ENCODE results near the gene CTSH. TPM values are rescaled to one million over a fixed set of nuclear protein-coding genes. Genes with fewer than 3 reads are reported as not detected.
A peak's percentile ranks its signal among the peaks of the same experiment; 100 is the strongest.

Gene CTSH
- total RNA-seq, 4 donors from 2014 or later = 65.5 to 101 (median 76.6) TPM

DNA sequence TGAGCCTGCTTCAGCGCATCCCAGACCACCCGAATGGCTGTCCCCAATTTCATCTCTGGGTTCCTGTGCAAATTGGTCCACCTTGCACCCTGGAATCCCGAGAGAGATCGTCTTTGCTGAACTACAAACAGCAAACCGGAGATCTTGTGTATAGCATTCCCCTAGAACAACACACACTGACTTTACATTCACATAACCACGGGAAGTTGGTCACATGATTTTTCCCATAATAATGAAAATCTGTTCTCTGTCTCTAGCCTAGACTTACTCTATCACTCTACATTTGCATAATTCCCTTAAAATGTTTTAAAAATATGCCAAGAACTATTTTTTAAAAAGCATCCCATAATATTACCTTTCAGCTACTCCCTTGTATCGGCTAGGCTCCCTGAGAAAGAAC, 34.6 kb downstream of the CTSH start:
- H3K4me3 ChIP-seq = no peak overlapping the region
- no peaks in the 10 kb centered on the region for H3K9me3 ChIP-seq
- peaks cover 0 to 95% of the 10 kb centered on the region in 2 donors for H3K36me3 ChIP-seq
- 52 to 82% methylated on average over 5 to 7 of the region's 7 CpGs for WGBS, 2 donors (ENCODE audit: low coverage in 1 of 2)
- H3K27ac ChIP-seq = no peak overlapping the region
- H3K27me3 ChIP-seq = no peaks in the 10 kb centered on the region
- no peak for ATAC-seq
- TF ChIP-seq EP300 (IDR thresholded peaks at IDR 0.05) (no peak), POLR2AphosphoS5 (IDR thresholded peaks at IDR 0.05) (no peak), POLR2A (IDR thresholded peaks at IDR 0.05) (no peak)
- TF ChIP-seq, protein P1, sequence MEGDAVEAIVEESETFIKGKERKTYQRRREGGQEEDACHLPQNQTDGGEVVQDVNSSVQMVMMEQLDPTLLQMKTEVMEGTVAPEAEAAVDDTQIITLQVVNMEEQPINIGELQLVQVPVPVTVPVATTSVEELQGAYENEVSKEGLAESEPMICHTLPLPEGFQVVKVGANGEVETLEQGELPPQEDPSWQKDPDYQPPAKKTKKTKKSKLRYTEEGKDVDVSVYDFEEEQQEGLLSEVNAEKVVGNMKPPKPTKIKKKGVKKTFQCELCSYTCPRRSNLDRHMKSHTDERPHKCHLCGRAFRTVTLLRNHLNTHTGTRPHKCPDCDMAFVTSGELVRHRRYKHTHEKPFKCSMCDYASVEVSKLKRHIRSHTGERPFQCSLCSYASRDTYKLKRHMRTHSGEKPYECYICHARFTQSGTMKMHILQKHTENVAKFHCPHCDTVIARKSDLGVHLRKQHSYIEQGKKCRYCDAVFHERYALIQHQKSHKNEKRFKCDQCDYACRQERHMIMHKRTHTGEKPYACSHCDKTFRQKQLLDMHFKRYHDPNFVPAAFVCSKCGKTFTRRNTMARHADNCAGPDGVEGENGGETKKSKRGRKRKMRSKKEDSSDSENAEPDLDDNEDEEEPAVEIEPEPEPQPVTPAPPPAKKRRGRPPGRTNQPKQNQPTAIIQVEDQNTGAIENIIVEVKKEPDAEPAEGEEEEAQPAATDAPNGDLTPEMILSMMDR (IDR thresholded peaks at IDR 0.05) = no peak
- peaks cover 2 to 57% (median 20%) of the 10 kb centered on the region in 3 donors for H3K4me1 ChIP-seq

DNA sequence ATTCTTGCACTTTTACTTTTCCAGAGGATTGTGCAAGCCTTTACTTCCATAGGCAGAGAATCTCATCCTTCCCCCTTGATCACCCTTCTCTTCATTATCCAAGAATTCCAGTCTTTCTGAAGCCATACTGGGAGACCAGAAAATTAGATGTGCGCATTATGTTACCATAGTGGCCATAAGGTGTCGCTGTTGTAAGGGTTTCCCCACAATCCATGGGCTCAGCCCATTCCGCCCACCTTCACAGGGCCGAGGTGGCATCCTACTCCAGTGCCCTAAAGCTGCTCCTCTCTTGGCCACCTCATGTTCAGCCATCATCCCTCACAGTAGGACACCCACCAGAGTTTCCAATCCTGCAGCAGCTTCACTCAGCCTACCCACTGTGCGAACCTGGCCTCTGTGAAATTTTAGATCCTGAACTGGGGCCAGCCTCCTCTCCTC, 35.0 kb downstream of the CTSH start:
- Histone ChIP-seq H3K4me3 (no peak overlapping the region), H3K9me3 (no peaks in the 10 kb centered on the region), H3K36me3 (peaks cover 0 to 95% of the 10 kb centered on the region in 2 donors), H3K4me1 (peaks cover 2 to 53% (median 15%) of the 10 kb centered on the region in 3 donors), H3K27me3 (no peaks in the 10 kb centered on the region), H3K27ac (no peak overlapping the region)
- WGBS, 2 donors (ENCODE audit: low coverage in 1 of 2) = 43 to 53% methylated on average over 4 to 5 of the region's 5 CpGs
- TF ChIP-seq POLR2A (IDR thresholded peaks at IDR 0.05) = no peak
- TF ChIP-seq, protein P1 (IDR thresholded peaks at IDR 0.05) = peak; percentile 52 to 69 (median 60)
- no peak for TF ChIP-seq POLR2AphosphoS5 (IDR thresholded peaks at IDR 0.05)
- TF ChIP-seq EP300 (IDR thresholded peaks at IDR 0.05) = no peak
- ATAC-seq = peak; percentile 46

DNA sequence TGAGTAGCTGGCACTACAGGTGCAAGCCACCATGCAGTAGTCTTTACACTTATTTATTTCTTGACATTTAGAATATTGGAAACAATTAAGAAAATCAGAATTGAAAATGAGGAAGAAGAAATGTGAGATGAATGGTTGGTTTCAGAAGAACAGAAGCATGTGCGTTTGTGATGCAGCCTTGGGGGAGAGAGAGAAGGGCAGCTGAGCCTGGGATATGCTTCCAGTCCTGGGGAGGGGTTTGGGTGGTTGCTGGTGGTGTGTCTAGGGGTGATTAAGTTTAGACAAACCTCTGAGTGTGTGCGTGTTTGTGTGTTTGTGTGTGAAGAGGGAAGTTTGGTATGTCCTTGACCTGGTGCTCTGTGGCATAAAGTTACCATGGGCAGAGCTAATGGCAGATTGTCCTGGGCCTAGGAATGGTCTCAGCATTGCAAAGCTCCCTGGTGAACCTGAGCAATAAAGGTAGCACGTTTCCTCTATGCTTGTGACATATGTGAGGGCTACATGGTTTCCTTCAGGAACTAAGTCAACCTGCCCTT, 35.6 kb downstream of the CTSH start:
- Histone ChIP-seq H3K27me3 (no peaks in the 10 kb centered on the region), H3K36me3 (peaks cover 0 to 97% of the 10 kb centered on the region in 2 donors), H3K27ac (no peak overlapping the region), H3K9me3 (no peaks in the 10 kb centered on the region), H3K4me1 (peaks cover 2 to 47% (median 10%) of the 10 kb centered on the region in 3 donors), H3K4me3 (no peak overlapping the region)
- WGBS, 2 donors (ENCODE audit: low coverage in 1 of 2) = 43% methylated on average over 3 of the region's 3 CpGs
- no peak for ATAC-seq
- TF ChIP-seq, protein P1 (IDR thresholded peaks at IDR 0.05) = no peak
- TF ChIP-seq POLR2AphosphoS5 (IDR thresholded peaks at IDR 0.05) (no peak), EP300 (IDR thresholded peaks at IDR 0.05) (no peak), POLR2A (IDR thresholded peaks at IDR 0.05) (no peak)

DNA sequence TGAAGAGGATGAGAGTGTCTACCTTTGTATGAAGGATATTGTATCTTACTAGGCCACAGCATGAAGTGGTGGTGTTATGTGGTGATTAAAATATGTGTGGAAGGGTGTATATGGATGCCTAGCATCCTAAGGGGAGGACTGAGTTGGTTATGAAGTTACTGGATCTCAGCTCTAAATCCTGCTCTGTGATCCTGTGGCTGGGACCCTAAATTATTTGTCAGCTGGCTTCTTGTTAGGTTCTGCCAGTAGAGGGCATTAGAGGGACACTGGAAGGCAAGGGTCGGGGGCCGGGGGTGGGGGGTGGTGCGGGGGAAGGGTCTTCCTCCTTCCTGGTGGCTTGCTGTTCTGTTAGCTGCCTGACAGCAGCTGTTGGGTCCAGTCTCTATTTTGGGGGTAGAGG, 37.3 kb downstream of the CTSH start:
- Histone ChIP-seq H3K4me1 (peaks cover 2 to 37% (median 3%) of the 10 kb centered on the region in 3 donors), H3K27ac (peak overlapping the region in 1 of 4 donors; percentile 29), H3K27me3 (no peaks in the 10 kb centered on the region), H3K36me3 (peaks cover 0 to 98% of the 10 kb centered on the region in 2 donors), H3K9me3 (no peaks in the 10 kb centered on the region), H3K4me3 (no peak overlapping the region)
- ATAC-seq = no peak
- WGBS, 2 donors (ENCODE audit: low coverage in 1 of 2) = no CpG with 5 or more reads among the region's 3 CpGs
- TF ChIP-seq POLR2A (IDR thresholded peaks at IDR 0.05) (no peak), POLR2AphosphoS5 (IDR thresholded peaks at IDR 0.05) (peak; percentile 3)
- TF ChIP-seq, protein P1 (IDR thresholded peaks at IDR 0.05) = peak in 1 of 4 experiments; percentile 27

DNA sequence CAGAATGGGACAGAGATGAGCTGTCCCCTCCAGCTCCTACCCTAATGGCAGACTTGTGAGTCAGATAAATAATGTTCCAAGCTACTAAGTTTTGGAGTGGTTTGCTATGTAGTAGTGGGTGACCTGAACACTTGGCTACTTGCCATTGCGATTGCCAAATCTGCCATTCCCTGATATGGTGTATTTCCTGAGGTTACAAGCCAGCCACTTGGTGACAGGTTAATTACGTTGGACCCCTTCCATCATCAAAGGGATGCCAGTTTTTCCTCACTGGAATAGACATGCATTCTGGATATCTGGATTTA, 38.6 kb downstream of the CTSH start:
- no peak overlapping the region for H3K27ac ChIP-seq

More for the DNA sequence above, 38.6 kb downstream of the CTSH start:
- Histone ChIP-seq H3K9me3 (no peaks in the 10 kb centered on the region), H3K4me3 (no peak overlapping the region), H3K4me1 (peaks cover 2 to 45% (median 3%) of the 10 kb centered on the region in 3 donors), H3K27me3 (no peaks in the 10 kb centered on the region), H3K36me3 (peaks cover 0 to 98% of the 10 kb centered on the region in 2 donors)
- peak; percentile 61 for ATAC-seq
- TF ChIP-seq POLR2AphosphoS5 (IDR thresholded peaks at IDR 0.05) = peak; percentile 78
- TF ChIP-seq, protein P1 (IDR thresholded peaks at IDR 0.05) = no peak
- 38 to 55% methylated on average over 2 of the region's 2 CpGs for WGBS, 2 donors (ENCODE audit: low coverage in 1 of 2)

Measured in gastroesophageal sphincter (tissue), 4 donors.